ENCODE results near the gene KRT32. TPM values are rescaled to one million over a fixed set of nuclear protein-coding genes. Genes with fewer than 3 reads are reported as not detected.

Gene KRT32
- total and polyA plus RNA-seq, 7 donors, result 0.12 to 0.31 (median 0.15) TPM; not detected in 4

- H3K9me3 ChIP-seq, result no peaks in the 10 kb centered on the region
- no peak within 1 kb of the TSS for H3K27ac ChIP-seq
- no peak for TF ChIP-seq CTCF (IDR thresholded peaks at IDR 0.05)
- no peak within 1 kb of the TSS for H3K4me3 ChIP-seq
- H3K27me3 ChIP-seq (ENCODE audit: insufficient read depth in 3 of 3, low read length in 2 of 3), result peaks cover 0 to 4% (median 3%) of the 10 kb centered on the region in 3 donors
- no peaks in the 10 kb centered on the region for H3K36me3 ChIP-seq (ENCODE audit: insufficient read depth in 1 of 2, low read depth in 1 of 2)
- no peaks in the 10 kb centered on the region for H3K4me1 ChIP-seq
- ATAC-seq, result no peak
- no peak for DNase-seq
- intact Hi-C loops (cut with DNase I), result no loop called here
- WGBS, 3 donors, result 89 to 94% (median 92%) methylated on average over 9 to 10 of the region's 10 CpGs
Measured at GRCh38 chr17:41440531-41441033, 26.6 kb downstream of the KRT32 start, which contains the start of gene KRT38. KRT38 (minus strand) TSS chr17:41440983; CDS start chr17:41440921, 62 bp downstream.

- Histone ChIP-seq H3K4me3 (no peak overlapping the region), H3K4me1 (no peaks in the 10 kb centered on the region), H3K9me3 (no peaks in the 10 kb centered on the region), H3K27ac (no peak overlapping the region), H3K36me3 (ENCODE audit: insufficient read depth in 1 of 2, low read depth in 1 of 2) (no peaks in the 10 kb centered on the region), H3K27me3 (ENCODE audit: insufficient read depth in 3 of 3, low read length in 2 of 3) (peaks cover 0 to 2% (median 0%) of the 10 kb centered on the region in 3 donors)
- intact Hi-C loops (cut with DNase I), result no loop called here
- DNase-seq (no peak), ATAC-seq (no peak)
- WGBS, 3 donors, result 56 to 67% (median 61%) methylated on average over 5 of the region's 5 CpGs
- no peak for TF ChIP-seq CTCF (IDR thresholded peaks at IDR 0.05)
Measured at GRCh38 chr17:41439375-41439774, 27.8 kb downstream of the KRT32 start.

GRCh38 chr17:41437769-41438168 lies 29.4 kb downstream of the KRT32 start:
- ATAC-seq (no peak), DNase-seq (no peak)
- 77 to 89% (median 82%) methylated on average over 9 of the region's 9 CpGs for WGBS, 3 donors
- intact Hi-C loops (cut with DNase I), result no loop called here
- TF ChIP-seq CTCF (IDR thresholded peaks at IDR 0.05), result no peak
- Histone ChIP-seq H3K4me3 (no peak overlapping the region), H3K9me3 (no peaks in the 10 kb centered on the region), H3K27me3 (ENCODE audit: insufficient read depth in 3 of 3, low read length in 2 of 3) (peaks cover 0 to 2% (median 0%) of the 10 kb centered on the region in 3 donors), H3K4me1 (no peaks in the 10 kb centered on the region), H3K27ac (no peak overlapping the region), H3K36me3 (ENCODE audit: insufficient read depth in 1 of 2, low read depth in 1 of 2) (no peaks in the 10 kb centered on the region)

GRCh38 chr17:41437254-41437653 lies 29.9 kb downstream of the KRT32 start:
- H3K4me3 ChIP-seq, result no peak overlapping the region
- ATAC-seq, result no peak
- peaks cover 0 to 2% (median 0%) of the 10 kb centered on the region in 3 donors for H3K27me3 ChIP-seq (ENCODE audit: insufficient read depth in 3 of 3, low read length in 2 of 3)
- H3K36me3 ChIP-seq (ENCODE audit: insufficient read depth in 1 of 2, low read depth in 1 of 2), result no peaks in the 10 kb centered on the region
- no peak for DNase-seq
- H3K4me1 ChIP-seq, result no peaks in the 10 kb centered on the region
- WGBS, 3 donors, result 72 to 80% (median 79%) methylated on average over 7 of the region's 7 CpGs
- intact Hi-C loops (cut with DNase I), result no loop called here
- no peak for TF ChIP-seq CTCF (IDR thresholded peaks at IDR 0.05)
- H3K9me3 ChIP-seq, result no peaks in the 10 kb centered on the region
- H3K27ac ChIP-seq, result no peak overlapping the region

GRCh38 chr17:41434415-41434814 lies 32.8 kb downstream of the KRT32 start:
- TF ChIP-seq CTCF (IDR thresholded peaks at IDR 0.05), result no peak
- ATAC-seq, result no peak
- intact Hi-C loops (cut with DNase I), result no loop called here

More at GRCh38 chr17:41434415-41434814, 32.8 kb downstream of the KRT32 start:
- Histone ChIP-seq H3K27ac (no peak overlapping the region), H3K4me1 (no peaks in the 10 kb centered on the region), H3K9me3 (no peaks in the 10 kb centered on the region), H3K27me3 (ENCODE audit: insufficient read depth in 3 of 3, low read length in 2 of 3) (peaks cover 2 to 3% (median 2%) of the 10 kb centered on the region in 3 donors), H3K36me3 (ENCODE audit: insufficient read depth in 1 of 2, low read depth in 1 of 2) (no peaks in the 10 kb centered on the region), H3K4me3 (no peak overlapping the region)
- DNase-seq, result no peak
- WGBS, 3 donors, result 58 to 61% (median 59%) methylated on average over 5 of the region's 5 CpGs

Measured in psoas muscle (tissue), 8 donors.